Gastroesophageal sphincter (tissue), 3 donors: ENCODE data around the gene SPINT4.

Experiments used
- POLR2AphosphoS5 ChIP-seq: sonication (generic); formaldehyde crosslinking; IDR thresholded peaks from one replicate; pipeline ENCODE4 v1.6.1; 2017; ENCODE audit warnings: antibody characterized with exemption
- TF ChIP-seq, protein P1 (sequence below), 4 experiments: fragments of 200-600 bp in 2 of 4; fragments of 450-650 bp in 2 of 4; sonication (generic) in 1 of 4; IDR thresholded peaks; one replicate each; pipeline ENCODE4 v1.5.1; 2017 to 2019; ENCODE audit warnings: antibody characterized with exemption in 4 of 4, mild to moderate bottlenecking in 2 of 4, moderate library complexity in 2 of 4

DNA sequence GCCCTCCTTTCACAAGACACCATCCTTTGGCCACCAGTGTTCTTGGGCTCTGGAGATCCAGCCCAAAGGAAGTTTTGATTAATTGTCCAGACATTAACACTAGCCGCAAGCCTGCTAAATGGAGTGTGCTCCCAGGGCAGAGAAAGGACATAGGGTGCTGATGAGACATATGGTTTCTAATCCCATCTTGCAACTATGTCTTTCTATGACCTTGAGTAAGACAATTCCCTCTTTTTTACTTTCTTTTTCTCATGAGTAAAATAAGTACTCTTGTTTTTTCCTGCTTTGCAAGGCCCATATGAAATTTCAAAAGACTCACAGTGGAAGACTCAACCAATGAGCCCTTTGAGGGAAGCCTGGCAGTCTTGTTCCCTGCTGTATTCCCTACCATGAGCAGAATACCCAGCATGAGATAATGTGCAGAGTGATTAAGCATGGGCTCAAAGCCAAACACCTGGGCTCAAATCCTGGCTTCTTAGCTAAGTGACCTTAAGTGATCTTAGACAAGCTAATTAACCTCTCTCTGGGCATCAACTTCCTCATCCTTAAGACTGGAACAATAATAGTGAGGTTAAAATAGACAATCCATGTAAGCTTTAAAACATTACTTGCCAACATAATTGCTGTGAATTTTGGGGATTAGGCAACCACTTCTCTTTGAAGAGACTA is 17.0 kb upstream of the SPINT4 start, which contains the start of gene WFDC10B:
- TF ChIP-seq, protein P1, sequence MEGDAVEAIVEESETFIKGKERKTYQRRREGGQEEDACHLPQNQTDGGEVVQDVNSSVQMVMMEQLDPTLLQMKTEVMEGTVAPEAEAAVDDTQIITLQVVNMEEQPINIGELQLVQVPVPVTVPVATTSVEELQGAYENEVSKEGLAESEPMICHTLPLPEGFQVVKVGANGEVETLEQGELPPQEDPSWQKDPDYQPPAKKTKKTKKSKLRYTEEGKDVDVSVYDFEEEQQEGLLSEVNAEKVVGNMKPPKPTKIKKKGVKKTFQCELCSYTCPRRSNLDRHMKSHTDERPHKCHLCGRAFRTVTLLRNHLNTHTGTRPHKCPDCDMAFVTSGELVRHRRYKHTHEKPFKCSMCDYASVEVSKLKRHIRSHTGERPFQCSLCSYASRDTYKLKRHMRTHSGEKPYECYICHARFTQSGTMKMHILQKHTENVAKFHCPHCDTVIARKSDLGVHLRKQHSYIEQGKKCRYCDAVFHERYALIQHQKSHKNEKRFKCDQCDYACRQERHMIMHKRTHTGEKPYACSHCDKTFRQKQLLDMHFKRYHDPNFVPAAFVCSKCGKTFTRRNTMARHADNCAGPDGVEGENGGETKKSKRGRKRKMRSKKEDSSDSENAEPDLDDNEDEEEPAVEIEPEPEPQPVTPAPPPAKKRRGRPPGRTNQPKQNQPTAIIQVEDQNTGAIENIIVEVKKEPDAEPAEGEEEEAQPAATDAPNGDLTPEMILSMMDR (IDR thresholded peaks at IDR 0.05), result no peak
- TF ChIP-seq POLR2AphosphoS5, result no peak
